Activated B cell treated with CpG ODN at 0.5 μM for 24 hours (primary cell): Measurements from ENCODE around the gene RBM26. TPM values are rescaled to one million over a fixed set of nuclear protein-coding genes. Genes with fewer than 3 reads are reported as not detected.

ENCODE experiments used
- ATAC-seq: fragments of 200-7000 bp; cut with Tn5 transposase; one replicate; pipeline ENCODE4 v1.10.0; 2021; ENCODE audit warnings: low read depth, mild to moderate bottlenecking, moderate library complexity
- CTCF ChIA-PET: fragments of 350-600 bp; sonication (Branson Sonifier 250); formaldehyde crosslinking; loops from one replicate; lab custom pipeline; 2021; ENCODE audit warnings: antibody characterized with exemption; lab: Charles Lee
- POLR2A ChIA-PET: fragments of 350-600 bp; sonication (Branson Sonifier 250); formaldehyde crosslinking; loops from one replicate; lab custom pipeline; 2021; ENCODE audit warnings: antibody characterized with exemption; lab: Charles Lee
- DNase-seq: peaks from one replicate; pipeline ENCODE4 v3.0.0; 2022
- H3K27ac Mint-ChIP-seq: one replicate; pipeline ENCODE4 v1.8.0; 2020; ENCODE audit warnings: mixed read lengths
- H3K27me3 Mint-ChIP-seq: one replicate; pipeline ENCODE4 v1.8.0; 2021; ENCODE audit warnings: mixed read lengths
- H3K36me3 Mint-ChIP-seq: one replicate; pipeline ENCODE4 v1.8.0; 2021; ENCODE audit warnings: low read depth, mixed read lengths
- H3K4me1 Mint-ChIP-seq: one replicate; pipeline ENCODE4 v1.8.0; 2021; ENCODE audit warnings: mixed read lengths
- H3K4me3 Mint-ChIP-seq: one replicate; pipeline ENCODE4 v1.8.0; 2020; ENCODE audit warnings: mild to moderate bottlenecking, mixed read lengths
- H3K9me3 Mint-ChIP-seq: one replicate; pipeline ENCODE4 v1.8.0; 2020; ENCODE audit warnings: mixed read lengths
- intact Hi-C: fragments of 100-400 bp; cut with micrococcal nuclease; formaldehyde crosslinking; loops from one replicate; pipeline ENCODE4 v1.15.1; 2024
- total RNA-seq: library from RNA; stranded (reverse); gene quantifications from 2 replicates; pipeline ENCODE4 v1.2.3, GENCODE V29; 2022
- TF ChIP-seq, protein P1 (sequence below): fragments of 200-600 bp; IDR thresholded peaks from one replicate; pipeline ENCODE4 v1.8.0; 2022; ENCODE audit warnings: antibody characterized with exemption, mild to moderate bottlenecking

Gene RBM26
- total RNA-seq, 1 donor from 2014 or later, result 92.9 TPM

DNA sequence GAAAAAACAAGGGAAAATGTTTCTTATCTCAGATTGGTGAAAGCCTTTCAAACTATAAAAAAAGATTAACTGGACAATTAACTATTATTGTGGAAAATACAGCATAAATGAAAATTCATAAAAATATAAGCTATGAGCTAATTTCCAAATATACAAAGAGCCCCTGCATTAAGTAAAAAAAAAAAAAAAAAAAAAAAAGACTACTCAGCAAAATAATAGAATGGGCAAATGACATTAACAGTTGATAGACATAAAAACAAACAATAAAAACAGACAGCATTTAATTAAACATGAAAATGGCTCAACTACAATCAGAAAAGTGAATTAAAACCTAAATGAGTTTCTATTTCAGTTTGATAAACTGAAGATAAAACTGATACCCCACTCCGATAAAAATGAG is 77.5 kb downstream of the RBM26 start:
- H3K4me1 Mint-ChIP-seq, result no peaks in the 10 kb centered on the region
- intact Hi-C loops, result loop anchor here (10.0 kb wide), 1 partner anchor 216 kb away; no protein-coding TSS in a partner anchor
- CTCF ChIA-PET, result no interaction called here
- no peak for DNase-seq
- TF ChIP-seq, protein P1, sequence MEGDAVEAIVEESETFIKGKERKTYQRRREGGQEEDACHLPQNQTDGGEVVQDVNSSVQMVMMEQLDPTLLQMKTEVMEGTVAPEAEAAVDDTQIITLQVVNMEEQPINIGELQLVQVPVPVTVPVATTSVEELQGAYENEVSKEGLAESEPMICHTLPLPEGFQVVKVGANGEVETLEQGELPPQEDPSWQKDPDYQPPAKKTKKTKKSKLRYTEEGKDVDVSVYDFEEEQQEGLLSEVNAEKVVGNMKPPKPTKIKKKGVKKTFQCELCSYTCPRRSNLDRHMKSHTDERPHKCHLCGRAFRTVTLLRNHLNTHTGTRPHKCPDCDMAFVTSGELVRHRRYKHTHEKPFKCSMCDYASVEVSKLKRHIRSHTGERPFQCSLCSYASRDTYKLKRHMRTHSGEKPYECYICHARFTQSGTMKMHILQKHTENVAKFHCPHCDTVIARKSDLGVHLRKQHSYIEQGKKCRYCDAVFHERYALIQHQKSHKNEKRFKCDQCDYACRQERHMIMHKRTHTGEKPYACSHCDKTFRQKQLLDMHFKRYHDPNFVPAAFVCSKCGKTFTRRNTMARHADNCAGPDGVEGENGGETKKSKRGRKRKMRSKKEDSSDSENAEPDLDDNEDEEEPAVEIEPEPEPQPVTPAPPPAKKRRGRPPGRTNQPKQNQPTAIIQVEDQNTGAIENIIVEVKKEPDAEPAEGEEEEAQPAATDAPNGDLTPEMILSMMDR, result no peak
- no peaks in the 10 kb centered on the region for H3K27me3 Mint-ChIP-seq
- H3K36me3 Mint-ChIP-seq, result peaks cover 67% of the 10 kb centered on the region
- H3K27ac Mint-ChIP-seq, result no peak overlapping the region
- no peak overlapping the region for H3K4me3 Mint-ChIP-seq
- no peak for ATAC-seq
- POLR2A ChIA-PET, result interaction anchor here (0.6 kb wide), 1 partner anchor 33 kb away, joined by 5 read pairs; no protein-coding TSS in a partner anchor
- no peaks in the 10 kb centered on the region for H3K9me3 Mint-ChIP-seq

DNA sequence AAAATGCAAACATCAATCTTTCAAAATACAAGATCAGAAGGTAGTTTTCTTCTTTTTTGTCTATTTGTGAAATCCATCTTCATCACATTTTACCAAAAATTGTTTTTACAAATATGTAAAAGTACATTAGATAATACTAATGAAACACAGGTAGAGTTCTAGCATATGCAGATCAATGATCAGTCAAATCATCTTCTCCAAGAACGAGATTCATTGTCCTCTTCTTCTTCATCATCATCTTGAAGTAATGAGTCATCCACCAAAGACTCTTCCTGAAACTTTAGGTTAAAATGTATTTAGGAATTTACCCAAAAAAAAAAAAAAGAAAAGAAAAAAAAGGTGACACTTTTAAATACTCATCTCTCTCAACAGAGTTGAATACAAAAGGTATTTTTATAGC is 85.6 kb downstream of the RBM26 start:
- no peak for ATAC-seq
- Mint-ChIP-seq H3K9me3 (no peaks in the 10 kb centered on the region), H3K4me3 (no peak overlapping the region), H3K27me3 (no peaks in the 10 kb centered on the region), H3K36me3 (peaks cover 54% of the 10 kb centered on the region), H3K27ac (no peak overlapping the region), H3K4me1 (no peaks in the 10 kb centered on the region)
- TF ChIP-seq, protein P1, result no peak
- DNase-seq, result no peak
- POLR2A ChIA-PET, result interaction anchor here (0.6 kb wide), 1 partner anchor 15 kb away, joined by 4 read pairs; no protein-coding TSS in a partner anchor
- CTCF ChIA-PET, result no interaction called here
- intact Hi-C loops, result loop anchor here (10.0 kb wide), 1 partner anchor 224 kb away; no protein-coding TSS in a partner anchor

DNA sequence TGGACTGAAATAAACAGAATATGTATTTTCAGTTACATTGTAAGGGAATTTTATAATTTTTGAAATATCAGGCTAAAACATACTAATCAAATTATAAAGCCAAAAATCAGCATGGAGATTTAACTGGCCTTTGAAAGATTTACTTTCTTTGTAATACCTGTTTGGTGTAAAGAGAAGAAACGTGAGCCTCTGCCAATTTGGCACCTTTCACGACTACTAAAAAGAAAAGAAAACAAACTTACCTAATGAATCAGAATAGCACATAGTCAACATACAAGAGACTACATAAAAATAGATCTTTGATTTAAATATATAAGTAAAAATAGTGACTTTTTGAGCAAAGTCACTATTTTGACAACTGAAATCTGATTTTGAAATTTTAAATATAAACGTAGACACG is 87.4 kb downstream of the RBM26 start:
- CTCF ChIA-PET, result no interaction called here
- Mint-ChIP-seq H3K4me1 (no peaks in the 10 kb centered on the region), H3K27ac (no peak overlapping the region), H3K27me3 (no peaks in the 10 kb centered on the region), H3K36me3 (peaks cover 57% of the 10 kb centered on the region), H3K9me3 (no peaks in the 10 kb centered on the region), H3K4me3 (no peak overlapping the region)
- DNase-seq (no peak), ATAC-seq (no peak)
- POLR2A ChIA-PET, result no interaction called here
- intact Hi-C loops, result loop anchor here (5.0 kb wide), 1 partner anchor 126 kb away; no protein-coding TSS in a partner anchor
- TF ChIP-seq, protein P1, result no peak

DNA sequence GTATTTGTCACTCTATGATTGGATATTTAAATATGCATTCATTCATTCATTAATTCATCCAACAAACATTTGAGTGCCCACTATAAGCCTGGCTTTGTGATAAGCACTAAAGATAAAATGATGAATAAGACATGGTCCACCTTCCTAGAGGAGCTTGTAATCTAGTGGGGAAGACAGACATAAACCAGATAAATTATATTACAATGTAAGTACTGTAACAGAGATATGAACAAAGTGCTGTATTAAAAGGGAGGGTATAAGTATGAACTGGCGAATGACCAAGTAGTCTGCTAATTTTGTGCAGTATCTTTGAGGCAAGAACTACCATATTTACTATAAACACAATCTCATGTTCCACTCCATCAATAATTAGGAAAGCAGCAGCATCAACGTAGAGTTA is 88.2 kb downstream of the RBM26 start:
- H3K27me3 Mint-ChIP-seq, result no peaks in the 10 kb centered on the region
- no peak for DNase-seq
- no peak overlapping the region for H3K27ac Mint-ChIP-seq
- intact Hi-C loops, result loop anchor here (5.0 kb wide), 1 partner anchor 126 kb away; no protein-coding TSS in a partner anchor
- ChIA-PET POLR2A (no interaction called here), CTCF (no interaction called here)
- H3K4me3 Mint-ChIP-seq, result no peak overlapping the region
- ATAC-seq, result no peak
- TF ChIP-seq, protein P1, result no peak
- H3K4me1 Mint-ChIP-seq, result no peaks in the 10 kb centered on the region
- H3K9me3 Mint-ChIP-seq, result no peaks in the 10 kb centered on the region
- H3K36me3 Mint-ChIP-seq, result peaks cover 60% of the 10 kb centered on the region

DNA sequence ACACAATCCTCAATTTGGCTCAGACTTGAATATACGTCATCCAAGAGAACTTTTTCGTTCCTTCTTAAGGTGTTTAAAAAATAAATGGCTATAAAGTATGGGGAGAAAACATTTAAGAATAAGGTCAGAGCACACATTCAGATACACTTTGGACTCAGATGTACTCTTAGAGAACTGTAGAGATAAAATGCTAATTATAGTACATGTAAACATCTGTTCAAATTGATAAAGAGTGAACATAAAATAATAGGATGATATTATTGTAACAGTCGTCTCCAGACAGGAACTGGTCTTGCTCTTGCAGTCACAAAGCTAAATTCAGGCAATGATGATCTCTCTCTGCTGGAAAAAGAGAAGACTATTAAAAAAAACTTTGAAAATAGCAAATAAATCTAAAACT is 91.4 kb downstream of the RBM26 start:
- ChIA-PET CTCF (no interaction called here), POLR2A (no interaction called here)
- peaks cover 37% of the 10 kb centered on the region for H3K36me3 Mint-ChIP-seq
- ATAC-seq (no peak), DNase-seq (no peak)
- TF ChIP-seq, protein P1, result no peak
- no peak overlapping the region for H3K27ac Mint-ChIP-seq
- no peaks in the 10 kb centered on the region for H3K9me3 Mint-ChIP-seq
- intact Hi-C loops, result loop anchor here (5.0 kb wide), 1 partner anchor 122 kb away; no protein-coding TSS in a partner anchor
- H3K4me3 Mint-ChIP-seq, result no peak overlapping the region
- H3K27me3 Mint-ChIP-seq, result no peaks in the 10 kb centered on the region
- no peaks in the 10 kb centered on the region for H3K4me1 Mint-ChIP-seq
